Raji (cell line): ENCODE results near the gene PRCD.

Experiments used
- POLR2A ChIP-seq: IDR thresholded peaks from 2 replicates; pipeline ENCODE4 v1.6.1; 2011; ENCODE audit warnings: low read depth, low read length, control low read depth; ENCODE audit not compliant: insufficient read depth

Gene PRCD

GRCh38 chr17:76500074-76500746 is 39.6 kb upstream of the PRCD start:
- TF ChIP-seq POLR2A: 0 out of 2 replicates have a peak, but pooled peaks have one; percentile 17

- TF ChIP-seq POLR2A: no peak
Measured at GRCh38 chr17:76500747-76501017, 39.2 kb upstream of the PRCD start.

GRCh38 chr17:76501018-76501826 is 38.6 kb upstream of the PRCD start, which contains the start of gene RHBDF2:
RHBDF2 (minus strand) TSS chr17:76501423; CDS start chr17:76481524, 19,899 bp downstream.
- TF ChIP-seq POLR2A: peak; percentile 92

- no peak for TF ChIP-seq POLR2A
Measured at GRCh38 chr17:76501827-76502307, 38.0 kb upstream of the PRCD start.

- no peak for TF ChIP-seq POLR2A
Measured at GRCh38 chr17:76502341-76503211, 37.3 kb upstream of the PRCD start.

- no peak for TF ChIP-seq POLR2A
Measured at GRCh38 chr17:76504117-76504516, 35.7 kb upstream of the PRCD start.

- TF ChIP-seq POLR2A: 0 out of 2 replicates have a peak, but pooled peaks have one; percentile 32
Measured at GRCh38 chr17:76506408-76507345, 33.2 kb upstream of the PRCD start.

- TF ChIP-seq POLR2A: no peak
Measured at GRCh38 chr17:76510831-76511244, 29.0 kb upstream of the PRCD start.

- no peak for TF ChIP-seq POLR2A
Measured at GRCh38 chr17:76511668-76512365, 28.0 kb upstream of the PRCD start.

- no peak for TF ChIP-seq POLR2A
Measured at GRCh38 chr17:76512366-76513305, 27.2 kb upstream of the PRCD start.

- TF ChIP-seq POLR2A: no peak
Measured at GRCh38 chr17:76513306-76513692, 26.5 kb upstream of the PRCD start.

- no peak for TF ChIP-seq POLR2A
Measured at GRCh38 chr17:76515274-76515949, 24.4 kb upstream of the PRCD start.

- no peak for TF ChIP-seq POLR2A
Measured at GRCh38 chr17:76517638-76518038, 22.2 kb upstream of the PRCD start.
